DOHH2 (cell line): Measurements from ENCODE around the gene LRRN4CL.

Experiments used
- CTCF ChIP-seq: fragments of 200-600 bp; sonication (generic); IDR thresholded peaks from one replicate; pipeline ENCODE4 v1.5.1; 2014; ENCODE audit warnings: antibody characterized with exemption, mild to moderate bottlenecking, low read depth, low read length; ENCODE audit not compliant: poor library complexity, severe bottlenecking
- EZH2phosphoT487 ChIP-seq: fragments of 200-600 bp; sonication (generic); IDR thresholded peaks from 2 replicates; pipeline ENCODE4 v1.6.1; 2017; ENCODE audit warnings: borderline replicate concordance, mild to moderate bottlenecking, antibody characterized with exemption, low read length, moderate library complexity, mixed read lengths

GRCh38 chr11:62689421-62690183 lies at the start of gene LRRN4CL:
- TF ChIP-seq EZH2phosphoT487: no peak
- no peak for TF ChIP-seq CTCF
